NT2/D1 (cell line): Measurements from ENCODE around the gene TRAM2.

ENCODE experiments used
- SUZ12 ChIP-seq: IDR thresholded peaks from 2 replicates; pipeline ENCODE4 v1.6.1; 2011; ENCODE audit not compliant: insufficient read length, insufficient read depth; ENCODE audit errors: extremely low read depth
- YY1 ChIP-seq: IDR thresholded peaks from 2 replicates; pipeline ENCODE4 v1.6.1; 2011; ENCODE audit not compliant: insufficient read length, insufficient read depth
- ZNF274 ChIP-seq: IDR thresholded peaks from 2 replicates; pipeline ENCODE4 v1.6.1; 2011; ENCODE audit warnings: mild to moderate bottlenecking, low read depth, low read length

GRCh38 chr6:52526634-52527033 is 50.2 kb downstream of the TRAM2 start:
- no peak for TF ChIP-seq SUZ12
- TF ChIP-seq YY1: no peak
- TF ChIP-seq ZNF274: no peak
